Glutamatergic neuron (in vitro differentiated cells): ENCODE measurements around the gene HELZ2. TPM values are rescaled to one million over a fixed set of nuclear protein-coding genes. Genes with fewer than 3 reads are reported as not detected.

ENCODE experiments used
- DNase-seq: peaks from one replicate; pipeline ENCODE4 v3.0.0; 2022
- H3K27ac Mint-ChIP-seq: one replicate; pipeline ENCODE4 v1.8.0; 2020; ENCODE audit warnings: mild to moderate bottlenecking, mixed read lengths, inconsistent platforms; ENCODE audit not compliant: unreplicated experiment
- H3K27me3 Mint-ChIP-seq: one replicate; pipeline ENCODE4 v1.8.0; 2020; ENCODE audit warnings: mild to moderate bottlenecking, moderate library complexity, mixed read lengths, inconsistent platforms; ENCODE audit not compliant: unreplicated experiment
- H3K36me3 Mint-ChIP-seq: one replicate; pipeline ENCODE4 v1.8.0; 2020; ENCODE audit warnings: mild to moderate bottlenecking, mixed read lengths, inconsistent platforms; ENCODE audit not compliant: unreplicated experiment
- H3K4me1 Mint-ChIP-seq: one replicate; pipeline ENCODE4 v1.8.0; 2020; ENCODE audit warnings: mild to moderate bottlenecking, low read depth, mixed read lengths, inconsistent platforms; ENCODE audit not compliant: unreplicated experiment
- H3K4me3 Mint-ChIP-seq: one replicate; pipeline ENCODE4 v1.8.0; 2020; ENCODE audit warnings: mild to moderate bottlenecking, mixed read lengths, inconsistent platforms; ENCODE audit not compliant: unreplicated experiment
- H3K9me3 Mint-ChIP-seq: one replicate; pipeline ENCODE4 v1.8.0; 2020; ENCODE audit warnings: mild to moderate bottlenecking, moderate library complexity, mixed read lengths, inconsistent platforms; ENCODE audit not compliant: unreplicated experiment
- total RNA-seq: library from RNA; stranded (reverse); fragmentation: NEBNext Ultra II Directional; extraction: Animal tissue kit (Norgen Biotek cat#: 25700); gene quantifications from one replicate; pipeline ENCODE4 v1.2.1, GENCODE V29; 2021; ENCODE audit not compliant: unreplicated experiment
- TF ChIP-seq, protein P1 (sequence below): fragments of 200-600 bp; sonication (generic); IDR thresholded peaks from one replicate; pipeline ENCODE4 v1.5.0; 2021; ENCODE audit not compliant: partially characterized antibody, unreplicated experiment

Gene HELZ2
- total RNA-seq, 1 donor from 2014 or later = 87.7 TPM

DNA sequence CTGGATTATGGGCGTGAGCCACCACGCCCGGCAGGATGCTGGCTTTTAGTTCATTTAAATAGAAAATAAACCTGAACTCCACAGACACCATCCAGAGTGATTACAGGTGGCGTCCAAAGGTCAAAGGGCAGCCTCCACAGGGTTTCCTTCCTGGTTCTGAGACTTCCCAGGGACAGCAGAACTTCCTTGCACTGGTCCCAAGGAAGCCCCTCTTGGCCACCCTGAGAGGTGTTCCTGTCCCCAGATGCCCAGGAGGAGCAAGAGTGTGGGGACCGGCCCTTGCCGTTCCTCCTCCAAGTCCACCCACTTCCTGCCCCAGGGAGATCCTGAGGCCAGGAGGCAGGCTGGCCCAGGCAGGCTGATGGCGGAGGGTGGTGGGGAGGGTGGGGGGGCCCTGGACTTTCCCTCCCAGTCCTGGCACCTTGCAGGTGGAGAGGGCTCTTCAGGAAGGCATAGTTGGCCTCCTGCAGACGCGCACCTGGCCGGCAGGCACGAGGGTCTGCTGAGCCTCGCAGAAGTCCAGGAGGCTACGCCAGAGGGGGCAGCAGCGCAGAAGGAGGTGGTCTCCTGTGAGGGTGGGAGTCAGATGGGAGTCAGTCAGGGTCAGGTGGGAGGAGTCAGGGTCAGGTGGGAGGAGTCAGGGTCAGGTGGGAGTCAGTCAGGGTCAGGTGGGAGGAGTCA is 15.1 kb downstream of the HELZ2 start:
- Mint-ChIP-seq H3K27ac (no peak overlapping the region), H3K4me1 (no peaks in the 10 kb centered on the region), H3K9me3 (peaks cover 5% of the 10 kb centered on the region), H3K36me3 (no peaks in the 10 kb centered on the region), H3K4me3 (no peak overlapping the region), H3K27me3 (peaks cover 3% of the 10 kb centered on the region)
- TF ChIP-seq, protein P1, sequence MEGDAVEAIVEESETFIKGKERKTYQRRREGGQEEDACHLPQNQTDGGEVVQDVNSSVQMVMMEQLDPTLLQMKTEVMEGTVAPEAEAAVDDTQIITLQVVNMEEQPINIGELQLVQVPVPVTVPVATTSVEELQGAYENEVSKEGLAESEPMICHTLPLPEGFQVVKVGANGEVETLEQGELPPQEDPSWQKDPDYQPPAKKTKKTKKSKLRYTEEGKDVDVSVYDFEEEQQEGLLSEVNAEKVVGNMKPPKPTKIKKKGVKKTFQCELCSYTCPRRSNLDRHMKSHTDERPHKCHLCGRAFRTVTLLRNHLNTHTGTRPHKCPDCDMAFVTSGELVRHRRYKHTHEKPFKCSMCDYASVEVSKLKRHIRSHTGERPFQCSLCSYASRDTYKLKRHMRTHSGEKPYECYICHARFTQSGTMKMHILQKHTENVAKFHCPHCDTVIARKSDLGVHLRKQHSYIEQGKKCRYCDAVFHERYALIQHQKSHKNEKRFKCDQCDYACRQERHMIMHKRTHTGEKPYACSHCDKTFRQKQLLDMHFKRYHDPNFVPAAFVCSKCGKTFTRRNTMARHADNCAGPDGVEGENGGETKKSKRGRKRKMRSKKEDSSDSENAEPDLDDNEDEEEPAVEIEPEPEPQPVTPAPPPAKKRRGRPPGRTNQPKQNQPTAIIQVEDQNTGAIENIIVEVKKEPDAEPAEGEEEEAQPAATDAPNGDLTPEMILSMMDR = no peak
- DNase-seq = no peak

DNA sequence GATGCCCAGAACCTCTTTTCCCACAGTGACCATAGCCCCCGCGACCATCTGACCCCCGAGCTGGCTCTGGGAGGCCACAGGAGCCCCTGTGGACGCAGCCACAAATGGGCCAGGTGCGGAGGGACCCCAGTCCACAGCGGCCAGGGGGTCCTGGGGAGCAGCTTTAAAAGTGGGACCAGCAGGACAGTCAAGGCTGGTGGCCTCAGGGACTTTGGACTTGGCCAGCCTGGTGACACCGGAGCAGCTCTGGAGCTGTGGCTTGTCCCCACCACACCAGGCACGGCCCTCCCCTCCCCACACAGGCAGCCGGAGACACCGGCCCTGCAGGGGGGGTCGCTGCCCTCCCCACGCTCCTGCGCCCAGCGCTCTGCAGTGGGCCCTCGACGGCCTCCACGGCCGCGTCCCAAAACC is 16.6 kb downstream of the HELZ2 start:
- H3K27ac Mint-ChIP-seq = peak overlapping the region; percentile 35
- no peaks in the 10 kb centered on the region for H3K36me3 Mint-ChIP-seq
- no peak overlapping the region for H3K4me3 Mint-ChIP-seq
- peaks cover 3% of the 10 kb centered on the region for H3K27me3 Mint-ChIP-seq
- H3K4me1 Mint-ChIP-seq = no peaks in the 10 kb centered on the region
- peaks cover 5% of the 10 kb centered on the region for H3K9me3 Mint-ChIP-seq
- TF ChIP-seq, protein P1 = no peak
- DNase-seq = no peak

DNA sequence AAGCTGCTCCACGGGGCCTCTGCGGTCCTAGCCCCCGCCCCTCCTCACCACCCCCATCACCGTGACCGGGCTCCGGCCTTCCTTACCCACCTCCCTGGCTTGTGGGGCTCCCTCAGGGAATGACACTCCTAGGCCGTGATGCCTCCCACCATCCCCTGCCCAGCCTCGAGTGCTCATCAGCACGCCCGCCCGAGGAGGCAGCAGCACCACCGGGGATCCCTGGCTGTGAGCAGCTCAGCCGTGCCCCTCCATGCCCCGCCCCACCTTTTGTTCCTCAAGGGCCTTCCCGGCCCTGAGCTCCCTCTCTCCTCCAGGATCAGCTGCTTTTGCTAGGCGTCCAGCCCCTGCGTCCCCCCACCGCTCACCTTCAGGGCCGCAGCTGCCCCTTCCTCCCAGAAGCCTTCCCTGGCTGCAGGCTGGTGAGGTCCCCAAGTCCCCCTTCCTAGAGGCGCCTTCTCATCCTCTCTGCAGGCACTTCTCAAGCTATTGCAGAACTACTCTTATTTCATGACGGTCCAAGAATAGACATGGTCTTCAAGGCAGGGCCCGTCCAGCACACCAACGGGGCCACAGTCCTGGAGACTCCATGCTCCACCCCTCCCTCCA is 17.1 kb downstream of the HELZ2 start:
- no peaks in the 10 kb centered on the region for H3K36me3 Mint-ChIP-seq
- TF ChIP-seq, protein P1 = no peak
- peaks cover 5% of the 10 kb centered on the region for H3K9me3 Mint-ChIP-seq
- H3K27me3 Mint-ChIP-seq = peaks cover 3% of the 10 kb centered on the region
- no peak overlapping the region for H3K4me3 Mint-ChIP-seq
- no peak for DNase-seq
- H3K4me1 Mint-ChIP-seq = no peaks in the 10 kb centered on the region
- peak overlapping the region; percentile 35 for H3K27ac Mint-ChIP-seq

DNA sequence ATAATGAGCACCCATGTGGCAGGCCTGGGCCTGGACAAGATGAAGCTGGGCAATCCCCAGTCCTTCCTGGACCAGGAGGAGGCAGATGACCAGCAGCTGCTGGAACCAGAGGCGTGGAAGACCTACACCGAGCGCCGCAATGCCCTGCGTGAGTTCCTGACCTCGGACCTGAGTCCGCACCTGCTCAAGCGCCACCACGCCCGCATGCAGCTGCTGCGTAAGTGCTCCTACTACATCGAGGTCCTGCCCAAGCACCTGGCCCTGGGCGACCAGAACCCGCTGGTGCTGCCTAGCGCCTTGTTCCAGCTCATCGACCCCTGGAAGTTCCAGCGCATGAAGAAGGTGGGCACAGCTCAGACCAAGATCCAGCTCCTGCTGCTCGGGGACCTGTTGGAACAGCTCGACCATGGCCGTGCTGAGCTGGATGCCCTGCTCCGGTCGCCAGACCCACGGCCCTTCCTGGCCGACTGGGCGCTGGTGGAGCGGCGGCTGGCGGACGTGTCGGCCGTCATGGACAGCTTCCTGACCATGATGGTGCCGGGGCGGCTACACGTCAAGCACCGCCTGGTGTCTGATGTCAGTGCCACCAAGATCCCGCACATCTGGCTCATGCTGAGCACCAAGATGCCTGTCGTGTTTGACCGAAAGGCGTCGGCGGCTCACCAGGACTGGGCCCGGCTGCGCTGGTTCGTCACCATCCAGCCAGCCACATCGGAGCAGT is 18.2 kb downstream of the HELZ2 start:
- H3K36me3 Mint-ChIP-seq = no peaks in the 10 kb centered on the region
- DNase-seq = no peak
- peaks cover 3% of the 10 kb centered on the region for H3K27me3 Mint-ChIP-seq
- H3K27ac Mint-ChIP-seq = no peak overlapping the region
- H3K9me3 Mint-ChIP-seq = peaks cover 7% of the 10 kb centered on the region
- H3K4me3 Mint-ChIP-seq = no peak overlapping the region
- TF ChIP-seq, protein P1 = no peak
- H3K4me1 Mint-ChIP-seq = peaks cover 2% of the 10 kb centered on the region
